ENCODE measurements around the gene NRXN3. TPM values are rescaled to one million over a fixed set of nuclear protein-coding genes. Genes with fewer than 3 reads are reported as not detected.

The NRXN3 gene
- total and polyA plus RNA-seq, 8 donors, result 0.29 to 41.1 (median 9.1) TPM

GRCh38 chr14:79274641-79275291 lies 1104.6 kb downstream of the NRXN3 start:
- Histone ChIP-seq H3K4me3 (no peak overlapping the region), H3K4me1 (peaks cover 9 to 19% (median 16%) of the 10 kb centered on the region in 4 donors), H3K9me3 (no peaks in the 10 kb centered on the region), H3K36me3 (no peaks in the 10 kb centered on the region), H3K27ac (no peak overlapping the region), H3K27me3 (peaks cover 0 to 45% (median 19%) of the 10 kb centered on the region in 3 donors)
- TF ChIP-seq POLR2AphosphoS5 (IDR thresholded peaks at IDR 0.05), result no peak
- no peak for DNase-seq
- WGBS, 5 donors, result 40 to 71% (median 55%) methylated on average over 2 of the region's 2 CpGs
- intact Hi-C loops (cut with DNase I; ENCODE audit: low total_unique reads), result no loop called here

- 76 to 86% (median 81%) methylated on average over 4 of the region's 4 CpGs for WGBS, 5 donors
- DNase-seq, result no peak
- no peak for TF ChIP-seq EP300 (IDR thresholded peaks at IDR 0.05)
- no peak for TF ChIP-seq CTCF (IDR thresholded peaks at IDR 0.05)
- no peak for TF ChIP-seq POLR2AphosphoS5 (IDR thresholded peaks at IDR 0.05)
- TF ChIP-seq POLR2A (IDR thresholded peaks at IDR 0.05), result no peak
- Histone ChIP-seq H3K9me3 (no peaks in the 10 kb centered on the region), H3K36me3 (no peaks in the 10 kb centered on the region), H3K27ac (no peak overlapping the region), H3K27me3 (peaks cover 0 to 50% (median 19%) of the 10 kb centered on the region in 3 donors), H3K4me1 (peaks cover 14 to 24% (median 21%) of the 10 kb centered on the region in 4 donors), H3K4me3 (no peak overlapping the region)
- intact Hi-C loops (cut with DNase I; ENCODE audit: low total_unique reads), result no loop called here
Measured at GRCh38 chr14:79275292-79275655, 1105.1 kb downstream of the NRXN3 start.

- 12 to 19% (median 15%) methylated on average over 15 to 18 of the region's 18 CpGs for WGBS, 5 donors
- peaks cover 16 to 35% (median 29%) of the 10 kb centered on the region in 4 donors for H3K4me1 ChIP-seq
- H3K9me3 ChIP-seq, result no peaks in the 10 kb centered on the region
- DNase-seq, result peak in 1 of 2 donors; percentile 21
- intact Hi-C loops (cut with DNase I; ENCODE audit: low total_unique reads), result no loop called here
- no peaks in the 10 kb centered on the region for H3K36me3 ChIP-seq
- peaks cover 0 to 58% (median 19%) of the 10 kb centered on the region in 3 donors for H3K27me3 ChIP-seq
- no peak for TF ChIP-seq EP300 (IDR thresholded peaks at IDR 0.05)
- no peak for TF ChIP-seq CTCF (IDR thresholded peaks at IDR 0.05)
- TF ChIP-seq POLR2A (IDR thresholded peaks at IDR 0.05), result no peak
- TF ChIP-seq POLR2AphosphoS5 (IDR thresholded peaks at IDR 0.05), result no peak
- H3K27ac ChIP-seq, result peak overlapping the region in 2 of 5 donors; percentile 62 to 68
- peak overlapping the region; percentile 59 to 62 (median 60) for H3K4me3 ChIP-seq
Measured at GRCh38 chr14:79278286-79278797, 1108.2 kb downstream of the NRXN3 start.

GRCh38 chr14:79278798-79279644 lies 1108.8 kb downstream of the NRXN3 start:
- WGBS, 5 donors, result 2 to 5% (median 3%) methylated on average over 52 to 67 of the region's 67 CpGs
- intact Hi-C loops (cut with DNase I; ENCODE audit: low total_unique reads), result no loop called here

More at GRCh38 chr14:79278798-79279644, 1108.8 kb downstream of the NRXN3 start:
- peak overlapping the region in 3 of 5 donors; percentile 36 to 68 (median 62) for H3K27ac ChIP-seq
- H3K9me3 ChIP-seq, result no peaks in the 10 kb centered on the region
- peak; percentile 84 to 95 for DNase-seq
- H3K36me3 ChIP-seq, result no peaks in the 10 kb centered on the region
- peak overlapping the region; percentile 59 to 62 (median 60) for H3K4me3 ChIP-seq
- TF ChIP-seq POLR2A (IDR thresholded peaks at IDR 0.05) (peak in 1 of 4 donors; percentile 35), POLR2AphosphoS5 (IDR thresholded peaks at IDR 0.05) (peak; percentile 49 to 70 (median 65)), CTCF (IDR thresholded peaks at IDR 0.05) (no peak), EP300 (IDR thresholded peaks at IDR 0.05) (no peak)
- peaks cover 16 to 35% (median 29%) of the 10 kb centered on the region in 4 donors for H3K4me1 ChIP-seq
- peaks cover 0 to 53% (median 19%) of the 10 kb centered on the region in 3 donors for H3K27me3 ChIP-seq

Data from stomach (tissue), 9 donors.